HG02981 (cell line): ENCODE measurements around the gene RNASE13.

Experiments
- ATAC-seq: cut with Tn5 transposase; IDR thresholded peaks from one replicate; pipeline ENCODE4 v1.9.1; 2021; ENCODE audit warnings: mild to moderate bottlenecking, moderate library complexity; ENCODE audit not compliant: unreplicated experiment

RNASE13 gene

DNA sequence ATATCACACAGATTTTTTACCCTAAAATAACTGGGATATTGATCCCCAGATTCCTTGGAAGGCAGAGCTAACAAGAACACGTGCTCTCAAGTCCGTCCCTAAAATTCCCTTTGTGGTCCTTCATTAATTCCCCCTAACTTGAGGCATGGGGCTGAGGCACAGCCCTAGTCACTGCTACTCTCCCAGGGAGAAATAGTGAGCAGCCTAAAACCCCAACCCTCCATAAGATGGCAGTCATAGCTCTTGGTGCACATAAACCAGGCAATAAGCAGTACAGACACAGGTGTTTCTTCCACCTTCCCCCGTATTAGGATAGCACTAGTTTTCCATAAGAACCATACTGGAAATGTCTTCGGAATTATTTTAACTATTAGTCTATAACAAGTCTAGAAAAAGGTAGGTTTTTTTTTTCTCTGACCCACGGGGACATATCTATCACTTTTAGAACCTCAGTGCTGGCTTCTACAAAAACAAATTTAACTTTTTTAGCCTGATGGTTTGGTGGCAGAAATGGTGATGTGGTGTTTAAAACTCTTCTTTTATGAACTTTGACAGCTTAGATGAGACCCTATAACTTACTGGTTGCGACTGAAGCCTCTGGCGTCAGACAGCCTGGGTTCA, 32.4 kb upstream of the RNASE13 start:
- ATAC-seq: no peak

DNA sequence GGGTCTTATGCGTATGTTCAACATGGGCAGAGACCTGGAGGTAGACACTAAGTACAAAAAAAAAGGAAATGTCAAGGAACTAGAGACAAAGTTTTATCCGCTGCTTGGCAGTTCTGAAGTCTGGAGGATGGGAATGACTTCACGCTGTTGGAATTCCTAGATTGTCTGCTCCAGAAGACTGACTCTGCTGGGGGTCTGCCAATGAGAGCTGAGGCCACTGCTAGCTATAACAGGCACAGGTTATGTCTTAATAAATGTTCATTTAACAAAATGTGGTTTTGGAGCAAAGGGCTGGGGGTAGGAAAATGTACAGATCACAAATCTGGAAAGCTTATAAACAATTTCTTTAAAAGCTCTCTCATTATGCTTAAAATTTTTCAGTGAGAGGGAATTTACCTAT, 28.9 kb upstream of the RNASE13 start:
- no peak for ATAC-seq

DNA sequence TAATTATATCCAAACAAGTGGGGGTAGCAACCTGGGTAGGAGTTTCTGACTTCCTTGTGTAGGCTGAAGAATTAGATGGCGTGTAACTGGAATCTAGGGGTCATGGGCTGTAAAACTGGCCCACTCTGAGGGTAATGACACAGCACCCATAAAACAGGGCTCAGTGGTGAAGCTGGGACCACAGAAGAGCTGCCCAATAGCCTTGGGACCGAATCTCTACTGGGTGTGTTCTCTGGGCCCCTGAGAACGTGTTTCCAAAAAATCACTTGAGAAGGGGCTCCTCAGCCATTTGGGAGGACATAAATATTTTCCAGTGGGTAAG, 26.7 kb upstream of the RNASE13 start:
- no peak for ATAC-seq

DNA sequence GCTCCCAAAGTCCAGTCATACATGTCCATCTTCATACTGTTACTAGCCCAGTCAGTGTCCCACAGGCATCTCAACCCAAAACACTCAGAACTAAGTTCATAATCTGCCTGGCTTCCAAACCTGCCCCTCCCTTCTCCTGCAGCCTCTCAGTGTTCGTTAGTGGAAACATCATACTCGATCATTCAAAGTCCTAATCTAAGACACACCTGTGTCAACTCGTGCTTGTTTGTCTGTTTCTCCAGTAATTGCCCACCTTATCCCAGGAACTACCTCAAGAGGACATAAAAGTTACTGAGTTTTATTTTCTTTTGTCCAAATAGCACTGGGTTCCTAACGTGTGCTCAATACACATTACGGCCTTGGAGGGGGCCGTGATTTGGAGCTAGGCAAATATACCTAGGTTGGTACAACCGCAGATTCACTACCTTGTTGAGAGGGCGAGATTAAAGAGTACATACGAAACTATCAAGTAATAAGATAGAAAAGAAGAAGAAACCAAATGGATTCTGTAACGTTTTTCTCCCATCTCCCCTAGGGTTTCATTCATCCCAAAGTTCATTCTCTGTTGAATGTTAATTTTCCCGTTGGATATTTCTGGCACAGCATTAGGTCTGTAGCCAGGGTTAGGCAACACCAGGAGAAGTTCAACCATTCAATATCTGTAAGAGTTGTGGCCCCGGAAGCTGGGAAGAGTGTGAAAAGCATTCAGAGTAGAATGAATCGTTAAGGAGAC, 26.2 kb upstream of the RNASE13 start:
- no peak for ATAC-seq

DNA sequence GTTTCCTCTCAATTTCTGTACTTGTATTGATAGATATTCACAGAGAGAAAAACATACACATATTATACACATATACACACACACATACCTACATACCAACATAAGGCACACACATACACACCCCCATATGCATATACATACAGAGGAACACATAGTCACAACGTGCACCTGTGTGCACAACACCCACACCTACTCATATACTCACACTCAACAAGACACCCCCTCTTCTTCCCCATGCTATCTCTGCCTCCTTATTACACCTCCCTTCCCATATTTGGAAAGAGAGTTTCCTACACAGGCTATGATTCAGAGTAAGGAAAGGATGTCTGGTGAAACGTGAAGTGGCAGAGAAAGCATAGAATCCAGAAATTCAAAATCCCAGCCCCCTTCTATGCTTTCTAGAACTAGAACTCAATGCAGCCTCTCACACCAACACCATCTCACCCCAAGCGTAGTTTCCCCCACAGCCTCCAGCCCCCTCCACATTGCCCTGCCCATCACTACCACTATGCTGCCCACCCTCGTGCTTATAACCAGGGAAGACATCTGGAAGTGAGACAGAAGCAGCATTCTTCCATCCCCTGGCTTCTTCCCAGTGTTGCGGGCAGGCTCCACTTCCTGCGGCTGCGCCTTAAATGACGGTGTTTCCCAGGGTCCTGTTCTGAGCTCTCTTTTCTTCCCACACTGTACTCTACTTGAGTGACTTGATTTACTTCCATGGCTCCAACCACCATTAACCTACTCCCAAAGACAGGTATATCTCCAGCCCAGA, 25.4 kb upstream of the RNASE13 start:
- no peak for ATAC-seq

DNA sequence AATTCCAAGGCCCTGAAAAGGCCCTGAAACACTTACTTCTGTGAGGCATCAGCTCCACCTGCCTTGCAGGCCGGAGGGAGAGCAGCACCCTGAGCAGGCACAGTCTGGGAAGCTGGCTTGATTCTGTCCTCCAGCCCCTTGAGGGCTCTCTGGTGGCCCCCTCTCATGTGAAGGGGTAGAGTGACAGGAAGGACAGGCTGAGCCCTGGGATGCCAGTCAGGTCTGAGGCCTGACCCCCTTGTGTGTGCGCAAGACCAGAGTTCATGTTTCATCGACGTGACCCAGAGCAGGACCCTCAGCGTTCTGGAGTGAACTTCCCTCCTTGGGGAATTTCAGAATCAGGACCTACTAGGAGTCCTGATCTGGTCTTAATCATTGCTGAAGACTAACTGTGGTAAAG, 24.3 kb upstream of the RNASE13 start:
- no peak for ATAC-seq

DNA sequence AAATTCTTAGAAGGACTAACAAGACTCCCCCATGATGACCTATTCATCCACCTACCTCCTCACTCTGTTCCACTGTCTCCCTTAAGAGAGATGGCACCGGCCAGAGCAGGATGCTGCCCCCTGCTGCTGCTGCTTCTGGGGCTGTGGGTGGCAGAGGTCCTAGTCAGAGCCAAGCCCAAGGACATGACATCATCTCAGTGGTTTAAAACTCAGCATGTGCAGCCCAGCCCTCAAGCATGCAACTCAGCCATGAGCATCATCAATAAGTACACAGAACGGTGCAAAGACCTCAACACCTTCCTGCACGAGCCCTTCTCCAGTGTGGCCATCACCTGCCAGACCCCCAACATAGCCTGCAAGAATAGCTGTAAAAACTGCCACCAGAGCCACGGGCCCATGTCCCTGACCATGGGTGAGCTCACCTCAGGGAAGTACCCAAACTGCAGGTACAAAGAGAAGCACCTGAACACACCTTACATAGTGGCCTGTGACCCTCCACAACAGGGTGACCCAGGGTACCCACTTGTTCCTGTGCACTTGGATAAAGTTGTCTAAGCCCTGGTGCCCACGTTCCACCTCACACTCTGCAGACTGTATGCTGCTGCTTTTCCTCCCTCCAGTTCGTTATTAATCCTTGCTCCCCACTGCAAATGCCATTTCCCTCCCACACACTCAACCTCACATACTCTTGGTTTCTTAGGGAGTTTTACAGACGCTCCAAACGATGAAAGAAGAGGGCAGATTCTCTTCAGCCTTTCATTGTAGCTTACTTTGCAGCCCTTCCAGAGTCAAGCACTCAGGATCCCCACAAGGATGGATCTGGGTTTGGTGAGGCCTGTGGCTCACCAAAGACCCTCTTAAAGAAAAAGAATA, 23.4 kb upstream of the RNASE13 start, which contains the start of gene RNASE8:
Gene RNASE8, plus strand, starts transcription at position 20 of the 873 bp plus-strand sequence. Its CDS starts 71 bp downstream, at position 91.
- ATAC-seq: no peak

DNA sequence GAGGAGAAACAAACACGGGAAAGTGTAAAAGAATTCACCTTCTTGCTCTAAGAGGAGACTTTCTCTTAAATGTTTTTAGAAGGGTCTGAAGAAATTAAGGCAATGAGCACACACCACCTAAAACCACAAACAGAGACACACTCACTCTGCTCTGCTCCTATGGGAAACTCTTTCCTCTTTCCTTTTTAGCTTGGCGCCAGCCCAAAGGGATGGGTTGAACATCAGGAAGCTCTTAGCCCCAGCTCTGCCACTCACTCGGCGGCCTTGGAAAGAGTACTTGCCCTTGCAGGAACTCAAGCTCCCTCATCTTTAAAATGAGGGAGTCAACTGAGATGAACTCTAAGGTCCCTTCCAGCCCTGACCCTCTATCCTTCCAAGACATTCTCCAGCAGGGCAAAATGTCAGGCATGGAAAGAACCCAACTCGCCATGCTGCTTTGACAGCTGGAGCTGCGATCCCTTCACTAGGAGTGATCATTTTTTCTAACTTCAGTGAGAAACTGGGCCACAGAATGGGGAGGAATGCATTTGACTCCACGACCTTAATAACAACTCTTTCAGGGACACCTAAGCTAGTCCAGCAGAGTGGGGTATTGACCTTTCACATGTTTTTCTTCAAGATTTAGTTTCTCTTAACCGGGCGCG, 22.0 kb upstream of the RNASE13 start:
- ATAC-seq: no peak

DNA sequence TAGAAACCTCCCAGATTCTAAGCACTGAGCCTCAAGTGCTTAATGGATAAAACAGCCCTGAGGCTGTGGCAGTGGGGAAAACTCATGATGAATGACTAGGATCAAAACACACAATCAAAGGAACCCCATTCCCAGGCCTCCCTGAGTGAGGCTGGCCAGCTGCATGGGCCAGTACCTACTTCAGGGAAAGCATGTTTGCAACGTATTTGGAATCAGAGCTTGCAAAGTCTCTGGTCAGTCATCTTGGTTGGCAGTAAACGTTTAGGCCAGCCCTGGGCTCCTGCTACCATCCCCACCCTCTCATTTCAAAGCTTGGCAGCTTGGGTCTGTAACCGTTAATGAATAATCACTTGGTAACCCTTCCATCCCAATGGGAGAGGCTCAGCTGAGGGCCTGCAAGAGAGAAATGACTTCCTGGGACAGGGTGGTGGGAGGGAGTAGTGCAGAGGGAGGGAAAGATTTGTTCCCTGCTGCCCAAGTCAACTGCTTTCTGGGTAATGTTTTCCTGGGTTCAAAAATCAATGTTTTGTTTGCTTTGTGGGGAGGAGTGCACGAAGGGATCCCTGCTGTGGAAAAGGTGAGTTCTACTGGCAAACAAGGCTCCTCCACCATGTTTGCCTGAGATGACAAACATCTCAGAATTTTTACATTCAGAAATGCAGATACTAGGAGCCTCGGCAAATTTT, 21.0 kb upstream of the RNASE13 start:
- no peak for ATAC-seq

DNA sequence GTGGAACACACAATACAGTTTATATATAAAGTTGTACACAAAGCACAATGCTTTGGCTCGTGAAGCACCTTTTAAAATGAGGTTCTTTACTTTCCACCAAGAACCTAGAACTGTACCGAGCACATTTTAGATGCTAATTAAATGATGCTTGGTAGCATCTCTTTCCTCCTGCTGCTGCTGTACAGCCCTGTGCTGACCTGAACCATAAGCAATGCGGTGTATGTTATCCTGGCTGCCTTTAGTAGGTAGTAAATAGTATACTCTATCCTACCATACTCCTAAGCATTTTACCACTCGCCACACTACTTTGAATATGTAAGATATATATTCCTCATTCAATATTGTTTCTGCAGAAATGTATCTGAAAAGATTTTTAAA, 20.1 kb upstream of the RNASE13 start:
- ATAC-seq: no peak

DNA sequence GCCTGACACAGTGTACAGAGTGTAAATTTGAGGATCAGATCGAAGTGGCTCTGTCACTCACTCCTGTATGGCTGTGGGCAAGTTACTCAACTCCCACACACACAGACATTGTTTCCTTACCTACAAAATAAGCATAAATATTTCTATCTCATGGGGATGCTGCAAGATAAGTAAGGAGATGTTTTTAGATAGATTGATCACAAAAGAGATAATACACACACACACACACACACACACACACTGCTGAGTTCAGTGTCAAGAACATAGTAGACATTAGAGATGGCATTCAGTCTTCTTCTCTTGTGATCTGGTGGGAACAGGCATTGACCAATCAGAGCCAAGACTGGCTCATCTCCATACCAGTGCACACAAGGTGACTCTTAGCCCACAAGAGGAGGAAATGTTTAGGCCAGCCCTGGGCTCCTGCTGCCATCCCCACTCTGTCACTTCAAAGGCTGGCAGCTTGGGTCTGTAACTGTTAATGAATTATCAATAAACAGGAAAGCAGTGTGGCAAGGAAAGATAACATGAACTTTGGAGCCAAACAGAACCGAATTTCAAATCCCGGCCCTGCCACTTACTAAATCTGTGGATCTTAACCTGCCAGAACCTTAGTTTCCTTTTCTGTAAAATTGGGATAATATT, 19.6 kb upstream of the RNASE13 start:
- no peak for ATAC-seq

DNA sequence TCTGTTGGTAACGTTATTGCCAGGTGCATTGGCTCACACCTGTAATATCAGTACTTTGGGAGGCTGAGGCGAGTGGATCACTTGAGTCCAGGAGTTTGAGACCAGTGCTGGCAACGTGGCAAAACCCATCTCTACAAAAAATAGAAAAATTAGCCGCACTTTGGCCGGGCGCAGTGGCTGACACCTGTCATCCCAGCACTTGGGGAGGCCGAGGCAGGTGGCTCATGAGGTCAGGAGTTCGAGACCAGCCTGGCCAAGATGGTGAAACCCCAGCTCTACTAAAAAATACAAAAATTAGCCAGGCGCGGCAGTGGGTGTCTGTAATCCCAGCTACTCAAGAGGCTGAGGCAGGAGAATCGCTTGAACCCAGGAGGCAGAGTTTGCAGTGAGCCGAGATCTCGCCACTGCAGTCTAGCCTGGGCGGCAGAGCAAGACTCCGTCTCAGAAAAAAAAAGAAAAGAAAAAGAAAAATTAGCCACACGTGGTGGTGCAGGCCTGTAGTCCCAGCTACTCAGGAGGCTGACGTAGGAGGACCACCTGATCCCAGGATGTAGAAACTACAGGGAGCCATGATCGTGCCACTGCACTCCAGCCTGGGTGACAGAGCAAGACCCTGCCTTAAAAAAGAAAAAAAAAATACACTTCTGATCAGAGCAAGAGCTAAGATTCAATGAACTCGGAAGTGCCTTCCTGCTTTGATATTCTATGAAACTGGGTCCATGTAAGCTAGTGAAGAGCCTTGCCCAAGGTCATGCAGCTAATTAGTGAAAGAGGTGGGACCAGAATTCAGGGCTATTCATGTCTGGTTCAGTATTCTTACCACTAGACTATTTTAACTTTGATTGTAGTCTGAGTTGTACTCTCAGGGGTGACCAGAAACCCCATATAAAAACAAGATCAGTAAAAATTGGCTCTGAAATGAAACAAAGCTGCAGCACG, 18.8 kb upstream of the RNASE13 start:
- no peak for ATAC-seq

DNA sequence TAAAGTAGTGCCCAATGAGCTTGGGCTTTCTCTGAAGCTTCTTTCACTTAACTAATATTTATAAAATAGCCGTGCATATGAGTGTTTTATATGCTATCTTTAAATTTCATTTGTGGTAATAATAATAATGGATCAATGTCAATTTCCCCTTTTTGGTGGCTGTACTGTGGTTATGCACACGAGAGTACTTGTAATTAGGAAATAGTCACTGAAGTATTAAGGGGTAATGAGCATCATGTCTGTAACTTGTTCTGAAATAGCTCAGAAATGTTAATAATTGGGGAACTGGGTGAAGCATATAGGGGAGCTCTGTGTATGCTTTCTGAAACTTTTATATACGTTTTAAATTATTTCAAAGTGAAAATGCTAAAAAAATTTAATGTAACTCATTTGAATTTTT, 16.0 kb upstream of the RNASE13 start:
- no peak for ATAC-seq

DNA sequence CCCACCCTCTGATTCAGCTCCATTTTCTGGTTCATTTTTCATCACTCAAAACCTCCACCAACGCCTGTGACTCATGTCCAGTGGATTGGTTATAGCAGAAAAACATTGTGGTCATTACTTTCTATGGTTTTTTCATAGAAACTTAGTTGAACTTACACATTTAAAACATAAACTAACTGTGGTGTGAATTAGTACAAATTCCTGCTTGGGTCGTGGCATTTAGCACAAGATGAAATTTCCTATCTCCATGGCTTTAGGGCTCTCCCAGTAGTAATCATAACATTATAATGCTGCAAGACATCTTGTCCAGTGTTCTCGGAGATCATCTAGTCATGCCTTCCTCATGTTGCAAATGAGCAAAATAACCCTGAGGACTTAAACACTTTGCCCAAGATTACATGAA, 14.7 kb upstream of the RNASE13 start:
- ATAC-seq: no peak

DNA sequence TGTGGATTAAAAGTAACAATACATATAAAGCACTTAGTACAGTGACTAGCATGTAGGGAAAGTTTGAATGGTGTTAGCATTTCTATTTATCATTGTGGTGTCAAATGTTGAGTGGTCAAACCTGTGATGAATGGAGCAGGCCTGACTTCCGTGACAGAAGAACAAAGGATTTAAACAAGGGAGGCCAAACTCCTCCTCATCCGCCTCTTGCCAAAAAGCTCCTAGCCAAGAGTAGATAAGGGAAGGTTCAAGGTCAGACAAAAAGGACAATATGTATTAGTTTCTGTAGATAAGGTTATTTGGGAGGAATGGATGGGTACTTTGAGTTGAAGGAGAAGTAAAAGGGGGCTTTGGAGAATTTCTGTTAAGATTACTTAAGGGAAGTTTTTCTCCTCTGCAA, 14.0 kb upstream of the RNASE13 start:
- no peak for ATAC-seq

DNA sequence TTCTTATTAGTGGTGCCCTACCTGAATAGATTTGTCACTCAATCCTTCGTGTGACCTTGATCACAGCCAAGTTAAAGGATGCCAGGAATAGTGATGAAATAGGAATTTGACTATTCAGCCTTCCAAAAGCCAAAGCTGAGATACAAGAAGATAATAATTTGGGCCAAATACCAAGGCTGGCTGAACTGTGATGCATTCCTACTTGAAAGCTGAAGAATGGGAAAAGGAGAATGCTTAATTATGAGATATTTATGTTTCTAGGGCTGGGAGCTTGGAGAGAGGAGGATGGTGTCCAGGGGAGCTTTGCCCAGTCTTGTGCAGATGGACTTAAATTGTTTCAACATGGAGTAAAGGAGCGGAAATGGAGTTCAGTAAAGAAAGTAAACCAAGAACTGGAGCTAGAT, 12.8 kb upstream of the RNASE13 start:
- no peak for ATAC-seq

DNA sequence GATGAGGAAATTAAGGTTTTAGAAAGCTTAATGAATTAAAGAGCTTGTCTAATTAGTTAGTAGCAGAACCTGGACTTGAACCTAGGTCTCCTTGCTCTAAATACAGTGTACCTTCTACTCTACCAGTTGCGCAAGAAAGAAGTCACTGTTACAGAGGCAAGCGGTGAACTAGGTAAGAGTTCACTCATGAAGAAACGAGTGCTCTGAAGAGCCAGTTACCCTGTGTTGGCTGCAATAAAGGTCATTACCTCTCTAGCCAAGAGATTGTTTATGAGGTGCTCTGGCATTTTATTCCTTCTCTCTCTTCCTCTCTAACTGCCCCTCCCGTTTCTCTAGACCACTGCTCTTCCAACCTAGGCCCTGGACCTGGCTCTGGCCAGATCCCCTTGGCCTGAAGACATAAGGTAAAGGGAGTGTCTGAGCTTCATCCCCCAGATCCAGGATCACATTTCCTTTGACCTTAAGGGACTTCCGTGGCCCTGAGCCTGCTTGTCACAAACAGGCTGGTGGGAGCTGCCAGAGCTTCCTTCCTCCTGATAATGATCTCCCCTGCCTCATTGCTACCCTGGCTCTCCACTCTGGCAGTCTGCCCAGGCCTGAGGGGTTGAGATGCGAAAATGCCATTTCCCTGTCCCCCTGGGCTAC, 9.5 kb upstream of the RNASE13 start:
- ATAC-seq: no peak

DNA sequence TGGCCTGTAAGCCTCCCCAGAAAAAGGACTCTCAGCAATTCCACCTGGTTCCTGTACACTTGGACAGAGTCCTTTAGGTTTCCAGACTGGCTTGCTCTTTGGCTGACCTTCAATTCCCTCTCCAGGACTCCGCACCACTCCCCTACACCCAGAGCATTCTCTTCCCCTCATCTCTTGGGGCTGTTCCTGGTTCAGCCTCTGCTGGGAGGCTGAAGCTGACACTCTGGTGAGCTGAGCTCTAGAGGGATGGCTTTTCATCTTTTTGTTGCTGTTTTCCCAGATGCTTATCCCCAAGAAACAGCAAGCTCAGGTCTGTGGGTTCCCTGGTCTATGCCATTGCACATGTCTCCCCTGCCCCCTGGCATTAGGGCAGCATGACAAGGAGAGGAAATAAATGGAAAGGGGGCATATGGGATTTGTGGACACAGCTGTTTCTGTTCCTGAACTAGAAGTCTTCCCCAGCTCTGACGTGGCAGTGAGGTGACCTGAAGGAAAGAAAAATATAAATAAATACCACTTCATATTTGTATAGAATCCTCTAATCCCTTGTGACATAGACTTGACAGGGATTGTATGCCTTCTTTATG, 8.9 kb upstream of the RNASE13 start:
- ATAC-seq: no peak
